GM20000 (cell line): ENCODE data around the gene GPR158.

ENCODE experiments used
- DNase-seq: peaks from one replicate; pipeline ENCODE4 v3.0.0; 2012; ENCODE audit warnings: low spot score
- TF ChIP-seq, protein P1 (sequence below): IDR thresholded peaks from 2 replicates; pipeline ENCODE4 v1.5.1; 2012; ENCODE audit warnings: mild to moderate bottlenecking, control low read depth; ENCODE audit errors: extremely low read depth, missing control alignments

The GPR158 gene

GRCh38 chr10:25232204-25232603, 57.4 kb downstream of the GPR158 start:
- DNase-seq = no peak
- TF ChIP-seq, protein P1, sequence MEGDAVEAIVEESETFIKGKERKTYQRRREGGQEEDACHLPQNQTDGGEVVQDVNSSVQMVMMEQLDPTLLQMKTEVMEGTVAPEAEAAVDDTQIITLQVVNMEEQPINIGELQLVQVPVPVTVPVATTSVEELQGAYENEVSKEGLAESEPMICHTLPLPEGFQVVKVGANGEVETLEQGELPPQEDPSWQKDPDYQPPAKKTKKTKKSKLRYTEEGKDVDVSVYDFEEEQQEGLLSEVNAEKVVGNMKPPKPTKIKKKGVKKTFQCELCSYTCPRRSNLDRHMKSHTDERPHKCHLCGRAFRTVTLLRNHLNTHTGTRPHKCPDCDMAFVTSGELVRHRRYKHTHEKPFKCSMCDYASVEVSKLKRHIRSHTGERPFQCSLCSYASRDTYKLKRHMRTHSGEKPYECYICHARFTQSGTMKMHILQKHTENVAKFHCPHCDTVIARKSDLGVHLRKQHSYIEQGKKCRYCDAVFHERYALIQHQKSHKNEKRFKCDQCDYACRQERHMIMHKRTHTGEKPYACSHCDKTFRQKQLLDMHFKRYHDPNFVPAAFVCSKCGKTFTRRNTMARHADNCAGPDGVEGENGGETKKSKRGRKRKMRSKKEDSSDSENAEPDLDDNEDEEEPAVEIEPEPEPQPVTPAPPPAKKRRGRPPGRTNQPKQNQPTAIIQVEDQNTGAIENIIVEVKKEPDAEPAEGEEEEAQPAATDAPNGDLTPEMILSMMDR = no peak

DNA sequence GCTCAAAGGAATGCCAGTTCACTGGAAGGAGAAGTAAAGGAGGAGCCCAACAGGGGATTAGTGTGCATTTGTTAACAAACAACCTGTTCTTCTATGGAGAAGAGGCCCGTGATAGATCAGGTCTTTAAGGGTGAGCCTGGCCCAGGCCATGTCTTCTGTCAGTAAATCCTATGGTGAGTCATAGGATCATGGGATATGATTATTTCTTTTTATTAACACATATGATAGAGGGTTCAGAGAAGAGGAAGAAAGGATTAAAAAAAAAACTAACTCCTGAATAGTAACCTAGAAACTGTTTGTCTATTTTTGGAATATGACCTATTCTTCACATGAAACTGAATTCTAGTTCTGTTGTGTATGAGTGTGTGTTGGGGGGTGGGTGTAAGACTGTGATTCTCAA, 70.4 kb downstream of the GPR158 start:
- DNase-seq = no peak
- TF ChIP-seq, protein P1 = no peak

DNA sequence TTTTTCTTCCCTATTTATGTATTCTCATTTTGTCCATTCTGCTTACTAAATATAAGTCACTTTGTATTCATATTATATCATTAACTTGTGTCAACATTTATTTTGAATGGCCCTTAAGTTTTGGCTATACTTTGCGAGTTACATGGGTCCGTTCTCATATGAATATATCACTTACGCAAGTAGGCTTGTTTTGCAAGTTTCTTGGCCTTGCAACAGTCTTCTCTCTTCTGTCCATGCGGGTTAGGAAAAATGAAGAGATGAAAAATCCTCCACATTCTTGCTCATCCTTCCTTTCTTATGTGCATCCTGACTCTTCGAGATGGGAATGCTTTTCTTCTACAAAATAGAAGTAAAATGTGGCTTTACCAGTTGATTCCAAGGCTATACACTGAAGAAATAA, 82.8 kb downstream of the GPR158 start:
- TF ChIP-seq, protein P1 = no peak
- DNase-seq = no peak

DNA sequence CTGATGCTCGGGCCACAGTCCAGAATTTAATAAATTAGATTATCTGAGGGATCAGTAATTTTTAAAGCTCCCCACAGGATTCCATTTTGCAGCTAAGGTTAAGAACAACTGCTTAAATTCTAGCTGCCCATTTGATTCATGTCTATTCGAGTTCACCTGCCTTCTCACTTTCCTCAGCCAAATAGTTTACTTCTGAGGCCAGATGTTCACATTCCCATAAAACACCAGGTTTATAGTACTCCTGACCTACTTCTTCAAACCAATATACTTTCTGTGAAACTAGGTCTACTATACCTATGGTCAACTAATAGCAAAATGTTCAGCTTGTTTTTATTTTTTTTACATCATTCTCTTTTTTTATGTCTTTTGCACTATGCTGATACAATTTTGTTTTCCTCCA, 86.3 kb downstream of the GPR158 start:
- no peak for DNase-seq
- TF ChIP-seq, protein P1 = no peak

- TF ChIP-seq, protein P1 = no peak
- no peak for DNase-seq
Observed at GRCh38 chr10:25261558-25261957, 86.8 kb downstream of the GPR158 start.

GRCh38 chr10:25263931-25264330, 89.1 kb downstream of the GPR158 start:
- TF ChIP-seq, protein P1 = no peak

DNA sequence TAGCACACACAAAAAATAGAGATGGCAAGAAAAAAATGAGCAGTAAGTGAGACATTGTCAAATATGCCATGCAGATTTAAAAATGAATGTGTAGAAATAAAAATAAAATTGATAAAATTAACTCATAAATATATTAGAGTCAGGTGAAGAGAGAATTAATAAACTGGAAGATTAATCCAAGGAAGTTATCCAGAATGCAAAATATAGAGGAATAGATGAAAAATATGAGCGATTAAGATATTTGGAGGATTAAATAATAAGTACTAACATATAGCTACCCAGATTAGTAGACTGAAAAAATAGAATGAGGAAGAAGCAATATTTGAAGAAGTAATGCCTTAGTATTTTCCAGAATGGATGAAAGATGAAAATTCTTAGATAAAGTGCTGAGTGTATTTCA, 103.4 kb downstream of the GPR158 start:
- DNase-seq = no peak

More at GRCh38 chr10:25263931-25264330, 89.1 kb downstream of the GPR158 start:
- DNase-seq = no peak

More for the DNA sequence above, 103.4 kb downstream of the GPR158 start:
- TF ChIP-seq, protein P1 = no peak
